ENCODE results near the gene SEC23A.
"Not testable (repeated sequence)": the region's sequence is repeated elsewhere in the genome, so short reads cannot be mapped to it uniquely, and the experiment has no call there.

DNA sequence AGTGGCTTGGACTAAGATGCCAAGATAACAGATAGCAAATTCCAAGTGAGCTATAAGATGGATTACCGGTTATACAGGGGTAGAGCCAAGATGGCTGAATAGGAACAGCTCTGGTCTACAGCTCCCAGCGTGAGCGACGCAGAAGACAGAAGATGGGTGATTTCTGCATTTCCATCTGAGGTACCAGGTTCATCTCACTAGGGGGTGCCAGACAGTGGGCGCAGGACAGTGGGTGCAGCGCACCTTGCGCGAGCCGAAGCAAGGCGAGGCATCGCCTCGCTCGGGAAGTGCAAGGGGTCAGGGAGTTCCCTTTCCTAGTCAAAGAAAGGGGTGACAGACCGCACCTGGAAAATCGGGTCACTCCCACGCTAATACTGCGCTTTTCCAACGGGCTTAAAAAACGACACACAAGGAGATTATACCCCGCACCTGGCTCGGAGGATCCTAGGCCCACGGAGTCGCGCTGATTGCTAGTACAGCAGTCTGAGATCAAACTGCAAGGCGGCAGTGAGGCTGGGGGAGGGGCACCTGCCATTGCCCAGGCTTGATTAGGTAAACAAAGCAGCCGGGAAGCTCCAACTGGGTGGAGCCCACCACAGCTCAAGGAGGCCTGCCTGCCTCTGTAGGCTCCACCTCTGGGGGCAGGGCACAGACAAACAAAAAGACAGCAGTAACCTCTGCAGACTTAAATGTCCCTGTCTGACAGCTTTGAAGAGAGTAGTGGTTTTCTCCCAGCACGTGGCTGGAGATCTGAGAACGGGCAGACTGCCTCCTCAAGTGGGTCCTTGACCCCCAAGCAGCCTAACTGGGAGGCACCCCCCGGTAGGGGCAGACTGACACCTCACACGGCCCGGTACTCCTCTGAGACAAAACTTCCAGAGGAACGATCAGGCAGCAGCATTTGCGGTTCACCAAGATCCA lies 85.7 kb downstream of the SEC23A start:
- TF ChIP-seq, protein P1, sequence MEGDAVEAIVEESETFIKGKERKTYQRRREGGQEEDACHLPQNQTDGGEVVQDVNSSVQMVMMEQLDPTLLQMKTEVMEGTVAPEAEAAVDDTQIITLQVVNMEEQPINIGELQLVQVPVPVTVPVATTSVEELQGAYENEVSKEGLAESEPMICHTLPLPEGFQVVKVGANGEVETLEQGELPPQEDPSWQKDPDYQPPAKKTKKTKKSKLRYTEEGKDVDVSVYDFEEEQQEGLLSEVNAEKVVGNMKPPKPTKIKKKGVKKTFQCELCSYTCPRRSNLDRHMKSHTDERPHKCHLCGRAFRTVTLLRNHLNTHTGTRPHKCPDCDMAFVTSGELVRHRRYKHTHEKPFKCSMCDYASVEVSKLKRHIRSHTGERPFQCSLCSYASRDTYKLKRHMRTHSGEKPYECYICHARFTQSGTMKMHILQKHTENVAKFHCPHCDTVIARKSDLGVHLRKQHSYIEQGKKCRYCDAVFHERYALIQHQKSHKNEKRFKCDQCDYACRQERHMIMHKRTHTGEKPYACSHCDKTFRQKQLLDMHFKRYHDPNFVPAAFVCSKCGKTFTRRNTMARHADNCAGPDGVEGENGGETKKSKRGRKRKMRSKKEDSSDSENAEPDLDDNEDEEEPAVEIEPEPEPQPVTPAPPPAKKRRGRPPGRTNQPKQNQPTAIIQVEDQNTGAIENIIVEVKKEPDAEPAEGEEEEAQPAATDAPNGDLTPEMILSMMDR (IDR thresholded peaks at IDR 0.05) = not testable (repeated sequence)
- TF ChIP-seq POLR2AphosphoS5, POLR2A (IDR thresholded peaks at IDR 0.05): not testable (repeated sequence)

Measured in breast epithelium (tissue), 3 donors.